Measurements from ENCODE around the gene ZNF771.

Gene ZNF771

DNA sequence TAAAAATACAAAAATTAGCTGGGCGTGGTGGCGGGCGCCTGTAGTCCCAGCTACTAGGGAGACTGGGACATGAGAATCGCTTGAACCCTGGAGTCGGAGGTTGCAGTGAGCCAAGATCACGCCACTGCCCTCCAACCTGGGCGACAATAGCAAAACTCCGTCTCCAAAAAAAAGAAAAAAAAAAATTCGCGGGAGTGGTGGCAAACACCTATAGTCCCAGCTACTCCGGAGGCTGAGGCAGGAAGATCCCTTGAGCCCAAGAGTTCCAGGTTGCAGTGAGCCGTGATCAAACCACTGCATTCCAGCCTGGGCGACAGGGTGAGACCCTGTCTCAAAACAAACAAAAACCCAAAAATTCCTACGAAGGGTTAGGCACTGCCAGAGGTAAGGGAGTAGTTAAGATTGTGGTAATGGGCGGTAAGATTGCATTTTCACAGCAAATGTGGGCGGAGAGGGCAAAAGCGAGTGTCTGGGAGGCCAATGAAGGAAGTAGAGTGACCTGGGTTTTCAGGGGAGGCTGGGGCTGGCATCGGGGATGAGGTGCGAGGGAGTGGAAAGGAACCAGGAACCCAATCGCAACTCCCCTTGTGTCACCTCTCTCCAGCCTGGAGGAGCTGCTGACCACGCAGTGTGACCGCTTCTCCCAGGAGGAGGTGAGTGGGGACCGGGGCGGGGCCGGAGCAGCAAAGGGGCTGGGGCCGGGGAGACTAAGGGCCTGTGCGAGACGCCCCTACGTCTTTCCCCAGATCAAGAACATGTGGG lies 30.2 kb upstream of the ZNF771 start:
- intact Hi-C loops (cut with DNase I; ENCODE audit: low total_unique reads): no loop called here
- H3K4me1 ChIP-seq: peaks cover 0 to 26% (median 15%) of the 10 kb centered on the region in 4 donors
- TF ChIP-seq, protein P1, sequence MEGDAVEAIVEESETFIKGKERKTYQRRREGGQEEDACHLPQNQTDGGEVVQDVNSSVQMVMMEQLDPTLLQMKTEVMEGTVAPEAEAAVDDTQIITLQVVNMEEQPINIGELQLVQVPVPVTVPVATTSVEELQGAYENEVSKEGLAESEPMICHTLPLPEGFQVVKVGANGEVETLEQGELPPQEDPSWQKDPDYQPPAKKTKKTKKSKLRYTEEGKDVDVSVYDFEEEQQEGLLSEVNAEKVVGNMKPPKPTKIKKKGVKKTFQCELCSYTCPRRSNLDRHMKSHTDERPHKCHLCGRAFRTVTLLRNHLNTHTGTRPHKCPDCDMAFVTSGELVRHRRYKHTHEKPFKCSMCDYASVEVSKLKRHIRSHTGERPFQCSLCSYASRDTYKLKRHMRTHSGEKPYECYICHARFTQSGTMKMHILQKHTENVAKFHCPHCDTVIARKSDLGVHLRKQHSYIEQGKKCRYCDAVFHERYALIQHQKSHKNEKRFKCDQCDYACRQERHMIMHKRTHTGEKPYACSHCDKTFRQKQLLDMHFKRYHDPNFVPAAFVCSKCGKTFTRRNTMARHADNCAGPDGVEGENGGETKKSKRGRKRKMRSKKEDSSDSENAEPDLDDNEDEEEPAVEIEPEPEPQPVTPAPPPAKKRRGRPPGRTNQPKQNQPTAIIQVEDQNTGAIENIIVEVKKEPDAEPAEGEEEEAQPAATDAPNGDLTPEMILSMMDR (IDR thresholded peaks at IDR 0.05): no peak
- H3K27ac ChIP-seq: peak overlapping the region; percentile 99 to 100
- no peaks in the 10 kb centered on the region for H3K36me3 ChIP-seq
- no peaks in the 10 kb centered on the region for H3K27me3 ChIP-seq
- H3K9me3 ChIP-seq: no peaks in the 10 kb centered on the region
- peak overlapping the region; percentile 70 to 91 for H3K4me3 ChIP-seq
- DNase-seq: peak in 1 of 2 donors; percentile 63

DNA sequence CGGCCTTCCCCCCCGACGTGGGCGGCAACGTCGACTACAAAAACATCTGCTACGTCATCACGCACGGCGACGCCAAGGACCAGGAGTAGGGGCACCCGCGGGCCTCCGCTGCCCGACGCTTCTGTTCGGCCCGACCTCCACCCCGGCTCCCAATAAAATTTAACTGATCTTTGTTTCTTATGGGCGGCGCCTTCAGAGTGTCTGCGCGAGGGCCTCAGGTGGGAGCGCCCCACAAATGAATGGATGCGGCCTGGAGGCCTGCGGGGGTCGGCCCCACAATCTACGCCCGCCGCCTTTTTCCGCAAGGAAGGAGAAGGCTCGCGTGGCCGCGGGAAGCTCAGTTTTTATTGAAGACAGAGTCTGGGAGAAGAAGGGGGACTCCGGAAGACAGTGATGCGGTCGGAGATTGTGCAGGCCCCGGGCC lies 29.6 kb upstream of the ZNF771 start:
- Histone ChIP-seq H3K4me1 (peaks cover 0 to 26% (median 15%) of the 10 kb centered on the region in 4 donors), H3K9me3 (no peaks in the 10 kb centered on the region), H3K27ac (peak overlapping the region; percentile 99 to 100), H3K36me3 (no peaks in the 10 kb centered on the region), H3K4me3 (peak overlapping the region; percentile 70 to 91), H3K27me3 (no peaks in the 10 kb centered on the region)
- intact Hi-C loops (cut with DNase I; ENCODE audit: low total_unique reads): loop anchor here (2.0 kb wide), 1 partner anchor 17 kb away; the partner anchor contains the start of gene ZNF48
- DNase-seq: peak; percentile 97
- TF ChIP-seq, protein P1 (IDR thresholded peaks at IDR 0.05): peak in 1 of 2 experiments; percentile 7

DNA sequence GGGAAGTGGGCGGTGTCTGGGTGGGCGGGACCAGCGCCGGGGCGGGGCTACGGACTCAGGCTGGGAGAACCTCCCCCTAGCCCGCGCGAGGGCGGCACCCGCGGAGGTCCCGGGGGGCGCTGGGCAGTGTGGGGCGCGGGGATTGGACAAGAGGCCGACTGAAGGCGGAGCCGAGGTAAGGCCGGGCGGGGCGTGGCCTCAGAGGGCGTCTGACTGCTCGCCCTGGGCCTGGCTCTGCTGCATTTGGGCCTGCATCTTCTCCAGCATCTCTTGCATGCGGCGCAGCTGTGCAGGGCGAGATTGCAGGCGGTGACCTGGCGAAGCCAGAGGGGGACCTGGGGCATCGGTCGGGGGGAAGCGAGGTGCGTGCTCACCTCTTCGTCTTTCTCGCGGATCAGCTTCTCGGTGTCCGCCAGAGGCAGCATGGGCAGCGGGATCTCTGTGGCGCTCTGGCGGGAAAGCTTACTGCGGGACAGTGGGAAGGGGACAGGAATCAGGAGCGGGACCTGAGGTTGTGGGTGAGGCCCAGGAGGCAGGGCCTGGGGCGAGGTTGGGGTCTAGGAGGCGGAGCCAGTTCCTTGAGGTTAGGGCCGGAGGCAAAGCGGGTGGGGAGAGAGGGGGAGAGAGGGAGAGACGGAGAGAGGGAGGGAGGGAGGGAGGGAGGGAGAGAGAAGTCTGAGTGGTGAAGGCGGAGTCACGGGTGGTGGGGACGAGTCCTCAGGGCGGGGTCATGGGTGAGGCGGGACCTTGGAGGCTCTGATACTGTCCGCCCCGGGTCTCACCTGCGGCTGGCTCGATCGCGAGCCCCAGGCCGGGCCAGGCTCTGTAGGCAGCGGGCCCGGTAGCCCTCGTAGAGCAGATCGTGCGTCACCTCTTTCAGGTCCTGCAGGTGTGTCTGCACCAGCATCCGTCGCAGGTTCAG lies 28.9 kb upstream of the ZNF771 start:
- peaks cover 0 to 26% (median 15%) of the 10 kb centered on the region in 4 donors for H3K4me1 ChIP-seq
- TF ChIP-seq, protein P1 (IDR thresholded peaks at IDR 0.05): no peak
- H3K27me3 ChIP-seq: no peaks in the 10 kb centered on the region
- peak overlapping the region; percentile 70 to 91 for H3K4me3 ChIP-seq
- H3K9me3 ChIP-seq: no peaks in the 10 kb centered on the region
- DNase-seq: peak; percentile 98 to 100
- H3K27ac ChIP-seq: peak overlapping the region; percentile 99 to 100
- H3K36me3 ChIP-seq: no peaks in the 10 kb centered on the region
- intact Hi-C loops (cut with DNase I; ENCODE audit: low total_unique reads): loop anchor here (2.0 kb wide), 1 partner anchor 16 kb away; the partner anchor contains the start of gene ZNF48

DNA sequence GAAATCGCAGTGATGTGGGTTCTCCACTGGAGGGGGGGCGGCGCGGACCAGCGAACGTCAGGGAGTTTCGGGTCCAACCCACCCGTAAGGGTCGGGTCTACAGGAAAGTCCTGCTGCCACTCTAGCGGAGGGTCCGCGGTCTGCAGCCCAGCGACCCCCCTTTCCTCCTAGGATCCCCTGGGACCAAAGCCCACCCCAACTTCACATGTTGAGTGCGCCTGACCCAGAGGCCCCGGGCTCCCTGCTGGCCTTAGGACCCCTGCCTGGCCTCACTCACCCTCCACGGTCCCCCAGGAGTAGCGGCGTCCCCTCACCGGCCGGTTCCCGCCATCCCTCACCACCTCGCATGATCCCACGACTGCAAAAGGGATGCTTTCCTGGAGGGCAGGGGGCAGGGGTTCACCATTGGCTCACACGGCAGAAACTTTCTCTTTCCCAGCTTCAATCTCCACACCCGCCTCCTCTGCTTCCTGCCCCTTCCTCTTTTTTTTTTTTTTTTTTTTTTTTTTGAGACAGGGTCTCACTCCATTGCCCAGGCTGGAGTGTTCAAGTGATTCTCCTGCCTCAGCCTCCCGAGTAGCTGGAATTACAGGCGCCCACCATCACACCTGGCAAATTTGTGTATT lies 28.1 kb upstream of the ZNF771 start:
- Histone ChIP-seq H3K9me3 (no peaks in the 10 kb centered on the region), H3K4me3 (peak overlapping the region; percentile 70 to 91), H3K4me1 (peaks cover 0 to 26% (median 15%) of the 10 kb centered on the region in 4 donors), H3K27me3 (no peaks in the 10 kb centered on the region), H3K27ac (peak overlapping the region; percentile 99 to 100), H3K36me3 (no peaks in the 10 kb centered on the region)
- intact Hi-C loops (cut with DNase I; ENCODE audit: low total_unique reads): loop anchor here (2.0 kb wide), 1 partner anchor 16 kb away; the partner anchor contains the start of gene ZNF48
- no peak for DNase-seq
- TF ChIP-seq, protein P1 (IDR thresholded peaks at IDR 0.05): no peak
